HG03460 (cell line): ENCODE data around the gene NEK11.

Experiments used
- ATAC-seq: cut with Tn5 transposase; IDR thresholded peaks from one replicate; pipeline ENCODE4 v1.9.1; 2021; ENCODE audit not compliant: unreplicated experiment

The NEK11 gene, protein sequence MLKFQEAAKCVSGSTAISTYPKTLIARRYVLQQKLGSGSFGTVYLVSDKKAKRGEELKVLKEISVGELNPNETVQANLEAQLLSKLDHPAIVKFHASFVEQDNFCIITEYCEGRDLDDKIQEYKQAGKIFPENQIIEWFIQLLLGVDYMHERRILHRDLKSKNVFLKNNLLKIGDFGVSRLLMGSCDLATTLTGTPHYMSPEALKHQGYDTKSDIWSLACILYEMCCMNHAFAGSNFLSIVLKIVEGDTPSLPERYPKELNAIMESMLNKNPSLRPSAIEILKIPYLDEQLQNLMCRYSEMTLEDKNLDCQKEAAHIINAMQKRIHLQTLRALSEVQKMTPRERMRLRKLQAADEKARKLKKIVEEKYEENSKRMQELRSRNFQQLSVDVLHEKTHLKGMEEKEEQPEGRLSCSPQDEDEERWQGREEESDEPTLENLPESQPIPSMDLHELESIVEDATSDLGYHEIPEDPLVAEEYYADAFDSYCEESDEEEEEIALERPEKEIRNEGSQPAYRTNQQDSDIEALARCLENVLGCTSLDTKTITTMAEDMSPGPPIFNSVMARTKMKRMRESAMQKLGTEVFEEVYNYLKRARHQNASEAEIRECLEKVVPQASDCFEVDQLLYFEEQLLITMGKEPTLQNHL

DNA sequence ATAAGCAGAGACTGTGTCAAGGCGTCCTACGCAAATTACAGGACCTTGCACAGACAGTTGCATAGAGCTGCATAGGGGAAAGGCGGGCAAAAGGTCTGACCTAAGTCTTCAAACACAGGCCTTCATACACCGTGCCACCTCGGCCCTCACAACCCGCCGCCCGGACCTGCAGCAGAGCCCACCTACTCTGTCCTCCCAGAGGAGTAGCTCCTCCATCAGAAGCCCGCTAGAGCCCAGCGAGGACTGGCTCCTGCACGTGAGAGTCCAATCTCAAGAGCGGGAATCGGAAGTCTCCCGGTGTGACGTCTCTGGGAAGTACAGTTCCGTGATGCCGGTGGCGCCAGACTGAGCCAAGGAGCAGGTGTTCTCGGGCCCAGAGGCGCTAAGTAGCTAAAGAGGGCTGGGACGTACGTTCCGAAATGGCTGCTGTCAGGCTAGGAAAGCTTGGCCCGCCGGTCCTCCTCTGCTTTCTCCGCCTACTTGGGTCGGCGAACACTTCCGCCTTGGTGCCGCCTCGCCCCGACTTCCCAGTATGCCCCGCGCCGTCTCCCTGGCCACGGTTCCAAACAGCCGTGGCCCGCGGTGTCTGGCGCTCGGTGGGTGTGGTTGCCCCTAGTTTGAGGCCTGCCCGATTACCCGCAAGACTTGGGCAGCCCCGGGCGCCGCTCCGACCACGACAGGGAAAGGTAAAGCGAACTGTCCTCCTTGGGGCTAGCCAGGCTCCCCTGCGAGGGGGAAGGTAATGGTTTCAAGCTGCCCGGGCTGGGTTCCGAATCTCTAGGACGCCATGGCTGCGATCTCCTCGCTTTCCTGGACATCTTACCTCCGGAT lies at the start of gene NEK11, which contains the start of gene ASTE1:
Gene NEK11, plus strand, starts transcription at position 557 of the 831 bp plus-strand sequence. CDS start 2,832 bp downstream, outside the sequence.
Gene ASTE1, minus strand, starts transcription at position 505 of the 831 bp plus-strand sequence. CDS start 1,519 bp downstream, outside the sequence.
- ATAC-seq = peak; percentile 98

DNA sequence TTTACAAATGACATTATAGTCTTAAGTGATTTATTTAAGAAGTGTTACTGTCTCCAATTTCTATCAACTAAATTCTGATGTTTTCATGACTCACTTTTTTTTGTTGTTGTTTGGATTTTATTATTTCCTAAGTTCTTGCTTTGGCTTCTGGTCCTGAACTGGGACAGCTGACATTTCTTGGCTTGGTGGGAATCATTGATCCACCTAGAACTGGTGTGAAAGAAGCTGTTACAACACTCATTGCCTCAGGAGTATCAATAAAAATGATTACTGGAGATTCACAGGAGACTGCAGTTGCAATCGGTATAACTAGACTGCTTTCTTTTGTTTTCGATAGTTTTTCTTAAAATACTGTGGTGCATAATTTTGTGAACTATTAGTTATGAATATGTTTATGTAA lies 47.6 kb upstream of the NEK11 start:
- no peak for ATAC-seq

DNA sequence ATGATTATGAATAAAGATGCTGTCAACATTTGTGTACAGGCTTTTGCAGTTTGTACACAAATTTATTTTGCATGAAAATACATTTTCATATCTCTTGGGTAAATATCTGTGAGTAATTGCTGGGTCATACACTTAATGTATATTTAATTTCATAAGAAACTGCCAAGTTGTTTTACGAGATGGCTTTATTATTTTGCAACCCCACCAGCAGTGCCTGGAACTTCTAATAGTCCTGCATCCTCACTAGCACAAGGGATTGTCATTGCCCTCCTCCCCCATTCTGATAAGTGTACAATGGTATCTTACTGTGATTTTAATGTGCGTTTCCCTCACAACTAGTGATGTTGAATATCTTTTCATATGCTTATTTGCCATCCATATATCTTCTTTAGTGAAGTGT lies 45.2 kb upstream of the NEK11 start:
- ATAC-seq = no peak

DNA sequence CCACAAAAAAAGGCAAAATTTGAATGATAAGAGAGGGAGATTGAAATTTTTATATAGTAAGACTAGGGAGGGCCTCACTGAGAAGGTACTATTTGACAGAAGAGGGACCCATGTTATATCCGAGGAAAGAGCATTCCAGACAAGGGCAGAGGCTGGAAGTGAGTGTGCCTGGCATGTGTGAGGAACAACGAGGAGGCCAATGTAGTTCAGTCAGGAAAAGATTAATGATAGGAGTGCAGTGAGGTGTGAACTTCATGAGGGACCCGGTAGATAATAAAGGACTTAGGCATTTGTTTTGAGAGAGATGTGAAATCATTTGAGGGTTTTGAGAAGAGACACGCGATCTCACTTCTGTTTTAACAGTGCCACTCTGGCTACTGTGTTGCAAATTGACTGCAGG lies 36.4 kb upstream of the NEK11 start:
- ATAC-seq = no peak

DNA sequence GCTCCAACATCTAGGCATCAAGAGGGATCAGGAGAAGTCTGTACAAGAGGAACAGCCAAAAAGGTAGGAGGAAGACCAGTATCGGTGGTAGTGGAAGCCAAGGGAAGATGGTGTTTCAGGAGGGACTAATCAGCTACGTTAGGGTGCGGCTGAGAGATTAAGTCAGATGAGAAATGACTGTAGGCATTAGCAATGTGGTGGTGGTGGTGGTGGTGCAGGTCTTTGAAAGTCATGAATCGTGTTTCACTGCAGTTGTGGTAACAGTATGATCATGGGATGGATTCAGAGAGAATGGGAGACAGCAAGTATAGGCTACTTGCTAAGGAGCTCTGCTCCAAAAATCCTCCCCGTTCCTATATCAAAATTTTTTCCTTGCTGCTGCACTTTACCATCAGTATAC lies 35.6 kb upstream of the NEK11 start:
- ATAC-seq = no peak

DNA sequence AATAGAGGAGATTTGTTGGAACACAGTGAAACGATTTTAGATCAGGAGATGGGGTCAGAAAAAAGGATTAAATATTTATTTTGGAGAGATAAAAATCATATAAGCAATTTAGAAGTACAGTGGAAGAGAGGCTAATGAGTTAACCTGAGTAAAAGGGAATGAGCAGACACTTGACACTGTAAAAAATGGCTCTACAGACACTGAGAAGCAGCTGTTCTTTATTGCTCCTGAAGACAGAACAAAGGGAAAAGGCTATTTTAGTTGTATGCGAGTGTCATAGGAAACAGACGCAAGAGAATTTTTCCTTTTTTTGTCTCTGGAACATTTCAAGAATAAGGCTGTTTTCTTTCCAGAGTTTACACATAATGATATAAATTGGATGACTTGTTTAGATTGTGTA lies 34.3 kb upstream of the NEK11 start:
- ATAC-seq = no peak

DNA sequence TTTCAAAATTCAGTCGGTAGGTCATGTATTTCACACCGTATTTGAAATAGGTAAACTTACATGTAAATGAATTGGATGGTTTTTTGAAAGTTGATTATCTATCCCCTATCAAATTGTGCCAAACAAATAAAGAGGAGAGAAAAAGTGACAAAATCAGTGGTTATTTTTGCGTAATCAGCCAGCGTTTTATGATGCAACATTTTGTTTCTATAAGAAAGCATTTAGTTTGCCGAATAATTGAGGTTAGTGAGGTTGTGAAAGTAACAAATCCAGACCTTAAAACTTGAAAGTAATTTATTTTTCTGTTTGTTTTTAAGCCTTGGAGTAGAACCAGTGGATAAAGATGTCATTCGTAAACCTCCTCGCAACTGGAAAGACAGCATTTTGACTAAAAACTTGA lies 29.4 kb upstream of the NEK11 start:
- no peak for ATAC-seq

DNA sequence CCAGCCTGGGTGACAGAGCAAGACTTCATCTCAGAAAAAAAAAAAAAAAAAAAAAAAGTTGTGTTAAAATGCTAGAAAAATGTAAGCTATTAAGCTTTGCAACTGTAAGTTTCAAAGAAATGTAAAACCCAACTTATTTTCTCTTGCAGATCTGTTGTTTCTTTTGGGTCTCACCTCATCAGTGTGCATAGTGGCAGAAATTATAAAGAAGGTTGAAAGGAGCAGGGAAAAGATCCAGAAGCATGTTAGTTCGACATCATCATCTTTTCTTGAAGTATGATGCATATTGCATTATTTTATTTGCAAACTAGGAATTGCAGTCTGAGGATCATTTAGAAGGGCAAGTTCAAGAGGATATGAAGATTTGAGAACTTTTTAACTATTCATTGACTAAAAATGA lies 25.6 kb upstream of the NEK11 start:
- no peak for ATAC-seq

DNA sequence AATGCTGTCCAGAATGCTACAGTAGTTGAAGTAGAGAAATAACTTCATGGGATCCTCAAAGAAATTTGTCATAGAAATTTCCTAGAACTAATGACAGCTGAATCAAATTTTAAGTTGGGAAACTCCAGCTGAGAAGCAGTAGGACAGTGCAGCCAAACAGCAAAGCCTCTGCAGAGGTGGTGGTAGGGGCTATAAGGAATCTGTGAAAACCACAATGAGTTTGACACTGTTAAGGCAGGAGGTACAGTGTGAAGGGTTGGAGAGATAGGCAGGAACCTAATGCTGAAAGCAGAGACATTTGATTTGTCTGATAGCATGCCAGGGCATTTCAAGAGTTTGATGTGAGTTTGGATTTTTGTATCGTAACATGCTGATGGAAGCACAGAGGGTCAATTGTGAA lies 22.1 kb upstream of the NEK11 start:
- ATAC-seq = no peak

DNA sequence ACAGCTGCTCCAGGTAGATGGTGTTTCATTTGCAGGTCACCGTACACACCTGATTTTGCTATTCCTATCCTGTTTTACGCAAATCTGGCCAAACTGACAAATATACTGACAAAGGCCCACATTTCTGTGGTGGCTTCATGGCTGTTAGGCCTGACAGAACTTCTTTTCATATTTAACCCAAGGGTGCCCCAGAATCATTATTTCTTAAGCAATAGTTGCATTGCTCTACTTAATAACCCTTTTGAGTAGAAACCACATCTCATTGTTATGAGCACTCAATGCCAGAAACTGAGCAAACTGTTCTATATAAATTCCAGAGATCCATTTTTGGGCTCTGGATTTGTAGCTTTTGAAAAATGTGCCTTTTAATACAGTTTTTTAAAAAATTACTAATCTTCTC lies 19.4 kb upstream of the NEK11 start:
- no peak for ATAC-seq

DNA sequence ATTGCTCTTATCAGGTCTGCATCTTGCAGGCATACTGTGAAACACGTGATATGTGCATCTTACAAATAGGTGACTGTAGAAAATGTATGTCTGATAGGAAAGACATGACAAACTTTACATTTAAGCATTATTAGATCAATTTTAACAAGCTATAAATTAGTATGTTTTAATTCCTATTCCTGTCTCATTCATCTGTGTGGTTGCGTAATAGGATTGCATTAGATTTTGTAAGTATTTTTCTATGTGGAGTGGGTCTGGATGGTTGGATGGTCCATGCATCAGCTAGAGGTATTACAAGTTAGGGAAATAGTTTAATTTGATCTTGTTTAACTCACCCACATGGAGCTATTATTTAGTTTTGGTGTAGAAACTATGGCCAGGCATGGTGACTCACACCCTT lies 18.9 kb upstream of the NEK11 start:
- no peak for ATAC-seq

DNA sequence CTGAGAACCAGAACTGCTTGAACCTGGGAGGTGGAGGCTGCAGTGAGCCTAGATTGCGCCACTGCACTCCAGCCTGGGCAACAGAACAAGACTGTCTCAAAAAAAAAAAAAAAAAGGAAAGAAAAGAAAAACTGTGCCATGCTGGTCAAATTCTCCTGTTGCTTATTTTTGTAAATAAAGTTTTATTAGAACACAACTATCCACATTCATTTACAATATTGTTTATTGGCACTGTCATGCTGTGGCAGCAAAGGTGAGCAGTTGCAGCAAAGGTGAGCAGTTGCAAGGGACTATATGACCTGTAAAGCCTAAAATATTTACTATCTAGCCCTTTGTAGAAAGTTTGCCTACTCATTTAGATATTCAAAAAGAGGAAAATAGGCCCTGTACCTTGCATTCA lies 18.4 kb upstream of the NEK11 start:
- ATAC-seq = no peak

DNA sequence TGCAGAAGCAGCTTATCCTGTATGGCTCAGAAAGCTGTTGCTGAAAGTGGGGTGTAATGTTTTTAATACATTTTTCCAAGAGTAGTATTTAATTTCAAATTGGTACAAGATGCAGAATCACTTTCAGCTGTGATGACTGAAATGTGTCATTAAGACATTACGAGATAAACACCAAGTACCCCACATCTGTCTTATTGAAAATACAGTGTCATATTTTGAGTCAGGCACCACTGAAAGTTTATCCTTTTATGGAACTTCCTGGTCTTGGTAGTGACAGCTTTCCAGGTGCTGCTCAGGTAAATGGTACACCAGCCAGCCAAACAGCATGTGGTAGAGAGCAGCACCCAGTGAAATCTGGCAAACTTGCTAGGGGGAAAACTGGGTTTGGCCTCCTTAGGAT lies 17.0 kb upstream of the NEK11 start:
- no peak for ATAC-seq

DNA sequence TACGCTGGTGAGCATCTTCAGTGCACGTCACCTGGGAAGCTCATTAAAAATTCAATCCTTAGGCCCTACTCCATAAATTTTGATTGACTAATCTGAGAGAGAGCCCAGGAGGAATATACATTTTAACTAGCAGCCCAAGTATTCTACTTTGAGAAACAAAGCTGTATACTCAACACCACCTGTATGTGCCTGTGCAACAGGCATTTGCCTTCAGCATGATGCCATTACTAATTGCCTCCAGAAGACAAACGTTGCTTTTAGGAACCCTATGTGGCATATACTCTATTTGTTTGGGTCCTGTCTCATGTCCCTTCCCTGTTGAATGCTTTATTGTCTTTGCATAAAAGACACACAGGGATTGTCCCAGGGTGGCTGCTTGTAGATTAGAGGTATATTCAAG lies 7.7 kb upstream of the NEK11 start:
- no peak for ATAC-seq

DNA sequence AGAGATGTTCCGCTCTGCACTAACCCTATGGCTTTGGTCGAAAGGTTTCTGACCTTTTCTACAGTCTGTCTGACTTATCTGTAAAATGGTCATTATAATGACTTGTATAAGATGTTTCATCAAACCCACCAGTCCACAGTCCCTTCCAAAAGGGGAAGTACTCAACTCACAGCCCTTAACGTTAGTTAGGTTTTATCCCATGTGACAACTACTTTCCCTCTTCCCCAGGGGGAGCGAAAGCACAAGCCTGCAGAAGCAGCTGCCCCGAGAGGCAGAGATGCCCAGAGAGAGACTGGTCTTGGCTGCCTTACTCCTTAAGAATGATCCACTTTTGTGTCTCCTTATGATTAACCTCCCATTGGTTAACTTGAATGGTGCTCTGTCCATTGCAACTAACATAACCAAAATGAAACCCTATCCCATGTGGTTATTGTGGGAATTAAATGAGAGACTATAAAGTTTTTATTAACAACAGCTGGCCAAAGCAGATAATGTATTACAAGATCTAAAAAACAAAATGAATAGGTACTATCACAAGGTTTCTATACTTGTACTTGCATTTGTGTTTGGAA lies 6.5 kb upstream of the NEK11 start:
- ATAC-seq = no peak

DNA sequence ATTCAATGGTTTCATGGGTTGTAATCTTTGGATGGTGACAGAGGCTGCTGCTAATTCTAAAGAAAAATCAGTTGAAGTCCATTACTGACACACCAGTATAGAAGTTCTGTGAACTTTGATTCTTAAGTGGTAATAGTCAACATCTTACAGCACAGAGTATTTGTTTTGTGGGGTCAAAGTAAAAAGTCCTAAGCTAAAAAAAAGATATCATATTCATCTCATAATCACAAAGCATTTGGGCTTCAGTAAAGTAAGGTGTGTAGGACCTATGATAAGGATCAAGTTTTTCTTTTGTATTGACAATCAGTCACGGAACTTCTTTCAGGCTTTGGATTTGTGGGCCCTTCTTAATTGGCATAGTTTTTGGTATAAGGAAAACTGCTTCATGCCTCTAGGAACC lies 1.1 kb upstream of the NEK11 start:
- no peak for ATAC-seq

DNA sequence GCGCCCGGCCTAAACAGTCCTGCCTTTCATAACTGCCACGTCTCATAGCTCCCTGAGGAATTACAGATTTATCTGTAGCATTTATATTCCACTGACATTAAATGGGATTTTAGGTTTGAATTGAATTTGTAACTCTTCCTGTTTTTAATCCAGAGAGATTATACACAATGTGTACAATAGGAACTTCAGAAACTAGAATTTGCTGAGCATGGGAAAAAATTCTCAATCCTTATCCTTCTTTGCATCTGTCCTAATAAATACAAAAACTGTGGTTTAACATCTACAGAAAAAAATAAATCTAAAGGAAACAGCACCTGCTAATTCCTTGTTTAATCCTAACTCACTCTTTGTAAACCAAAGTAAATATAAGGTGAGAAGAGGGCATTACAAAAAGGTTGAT lies 2.2 kb downstream of the NEK11 start:
- no peak for ATAC-seq

DNA sequence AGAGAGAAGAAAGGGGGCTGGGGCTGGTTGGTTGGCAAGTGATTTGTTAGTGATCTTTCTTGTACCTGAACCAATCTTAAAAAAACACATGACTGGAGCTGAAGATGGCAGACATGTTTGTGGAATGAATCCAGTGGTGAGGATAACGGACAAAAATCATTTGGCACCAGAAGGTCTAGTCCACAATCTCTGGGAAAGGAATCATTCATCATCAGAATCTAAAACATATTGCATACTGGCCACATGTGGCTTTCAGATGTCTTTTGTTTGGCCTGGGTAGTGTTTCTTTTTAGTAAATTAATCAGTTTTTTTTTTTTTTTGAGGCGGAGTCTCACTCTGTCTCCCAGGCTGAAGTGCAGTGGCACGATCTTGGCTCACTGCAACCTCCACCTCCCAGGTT lies 5.0 kb downstream of the NEK11 start:
- no peak for ATAC-seq

DNA sequence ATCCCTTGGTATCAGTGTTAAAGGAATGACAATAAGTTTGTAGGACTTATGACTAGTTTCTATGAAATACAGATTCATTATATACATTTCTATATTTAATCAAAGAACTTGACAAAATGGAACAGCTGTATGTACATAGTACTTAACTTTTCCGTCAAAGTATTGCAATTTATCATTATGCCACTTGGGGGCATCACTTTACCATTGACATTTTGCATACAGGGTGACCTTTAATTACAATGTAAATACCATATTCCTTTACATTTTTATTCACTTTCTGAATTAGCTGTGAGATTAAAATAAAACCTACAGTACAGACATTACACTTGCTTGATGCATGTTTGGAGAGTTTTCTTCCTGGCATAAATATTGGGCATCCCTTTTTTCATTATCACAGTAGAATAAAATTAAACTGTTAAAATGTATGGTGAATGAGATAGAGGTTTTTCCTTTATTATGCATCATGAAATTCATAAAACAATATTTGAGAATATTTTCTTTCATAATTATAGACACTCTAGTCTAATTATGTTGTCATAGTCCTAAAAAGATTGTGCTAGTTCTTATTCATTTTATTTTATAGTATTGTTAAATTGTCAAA lies 6.9 kb downstream of the NEK11 start:
- ATAC-seq = no peak

DNA sequence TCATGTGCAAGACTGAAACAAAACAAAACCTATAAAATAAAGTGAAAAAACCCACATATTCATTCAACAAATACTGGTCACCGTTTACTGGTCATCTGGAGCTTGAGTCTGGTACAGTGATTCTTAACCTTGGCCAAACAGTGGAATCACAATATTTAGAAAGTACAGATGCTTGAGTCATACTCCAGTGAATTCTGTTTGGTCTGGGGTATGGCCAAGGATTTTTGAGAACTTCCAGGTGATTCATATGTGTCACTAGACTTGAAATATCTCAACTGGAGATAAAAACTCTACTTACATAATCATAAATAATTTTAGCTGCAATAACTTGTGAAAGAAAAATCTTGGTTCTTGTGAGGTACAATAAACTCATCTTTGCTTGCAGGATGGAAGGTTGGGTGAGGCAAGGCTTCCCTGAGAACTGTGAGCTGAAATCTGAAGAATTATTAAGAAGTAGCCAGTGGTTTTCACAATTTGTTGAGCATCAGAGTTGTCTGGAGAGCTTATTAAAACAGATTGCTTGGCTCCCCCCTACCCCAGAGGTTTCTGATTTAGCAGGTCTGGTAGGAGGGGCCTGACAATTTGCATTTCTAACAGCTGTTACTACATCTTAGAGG lies 9.6 kb downstream of the NEK11 start:
- ATAC-seq = no peak

DNA sequence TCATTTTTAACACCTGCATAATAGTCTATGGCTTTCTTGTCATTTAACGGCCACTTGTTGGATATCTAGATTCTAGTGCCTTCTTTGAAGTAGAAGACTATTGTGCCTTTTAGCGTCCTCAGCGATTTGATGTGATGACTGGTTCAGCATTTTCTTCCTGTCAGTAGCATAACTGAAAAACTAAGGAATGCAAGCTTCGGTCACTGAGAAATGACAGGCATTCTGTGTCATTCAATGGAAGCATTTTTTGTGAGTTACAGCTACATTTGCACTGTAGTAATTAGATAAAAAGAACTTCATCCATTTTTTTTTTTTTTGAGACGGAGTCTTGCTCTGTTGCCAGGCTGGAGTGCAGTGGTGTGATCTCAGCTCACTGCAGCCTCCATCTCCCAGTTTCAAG lies 10.3 kb downstream of the NEK11 start:
- no peak for ATAC-seq
